Stimulated activated CD4-positive, alpha-beta T cell treated with anti-CD3 and anti-CD28 coated beads, TNF-alpha, amount 100 ng/mL, for 24 hours (primary cell): Measurements from ENCODE around the gene TRAF2.
"Not testable (repeated sequence)": the region's sequence is repeated elsewhere in the genome, so short reads cannot be mapped to it uniquely, and the experiment has no call there.

ENCODE experiments used
- DNase-seq, 3 experiments: peaks; one replicate each; pipeline ENCODE4 v3.0.0-alpha.2; 2020; ENCODE audit warnings: low read depth in 3 of 3

The TRAF2 gene

GRCh38 chr9:136885950-136886578 is at the start of gene TRAF2:
Gene TRAF2, plus strand, starts transcription at chr9:136886516. Its CDS starts 12,225 bp downstream, at chr9:136898741.
- peak; percentile 93 to 97 (median 93) for DNase-seq

GRCh38 chr9:136837146-136837855 is 49.0 kb upstream of the TRAF2 start:
- DNase-seq, result no peak

GRCh38 chr9:136837856-136838277 is 48.4 kb upstream of the TRAF2 start:
- not testable (repeated sequence) for DNase-seq

GRCh38 chr9:136838314-136839228 is 47.7 kb upstream of the TRAF2 start:
- DNase-seq, result no peak

- no peak for DNase-seq
Measured at GRCh38 chr9:136839229-136840139, 46.8 kb upstream of the TRAF2 start.

GRCh38 chr9:136840140-136840876 is 46.0 kb upstream of the TRAF2 start:
- DNase-seq, result no peak

- DNase-seq, result no peak
Measured at GRCh38 chr9:136840877-136841645, 45.3 kb upstream of the TRAF2 start.

GRCh38 chr9:136841646-136842379 is 44.5 kb upstream of the TRAF2 start:
- not testable (repeated sequence) for DNase-seq

- DNase-seq, result peak; percentile 63 to 79 (median 65)
Measured at GRCh38 chr9:136842380-136842948, 43.9 kb upstream of the TRAF2 start, which contains the start of gene AJM1. Gene AJM1, plus strand, starts transcription at chr9:136842478. Its CDS starts 1,937 bp downstream, at chr9:136844415.

GRCh38 chr9:136843159-136843800 is 43.0 kb upstream of the TRAF2 start:
- DNase-seq, result not testable (repeated sequence)

GRCh38 chr9:136843801-136844740 is 42.2 kb upstream of the TRAF2 start:
- peak in 1 of 3 experiments; percentile 61 for DNase-seq

GRCh38 chr9:136844761-136845464 is 41.4 kb upstream of the TRAF2 start:
- no peak for DNase-seq

- no peak for DNase-seq
Measured at GRCh38 chr9:136845465-136846260, 40.7 kb upstream of the TRAF2 start.

- no peak for DNase-seq
Measured at GRCh38 chr9:136846376-136847087, 39.8 kb upstream of the TRAF2 start.
